Psoas muscle (tissue), 8 donors: ENCODE results near the gene RPL35. TPM values are rescaled to one million over a fixed set of nuclear protein-coding genes. Genes with fewer than 3 reads are reported as not detected.
"Not testable (repeated sequence)": the region's sequence is repeated elsewhere in the genome, so short reads cannot be mapped to it uniquely, and the experiment has no call there.

Source experiments
- ATAC-seq, 4 donors: fragments of 200-7000 bp; cut with Tn5 transposase; one replicate each; pipeline ENCODE4 v1.9.1; 2020; ENCODE audit warnings: moderate library complexity in 3 of 4, mild to moderate bottlenecking in 2 of 4
- DNase-seq, 2 donors: peaks; one replicate each; pipeline ENCODE4 v3.0.0-alpha.2; 2020
- H3K27ac ChIP-seq: fragments of 200-600 bp; one replicate; pipeline ENCODE4 v1.8.0; 2022
- H3K27me3 ChIP-seq, 3 donors: fragments of 200-600 bp in 1 of 3; one replicate each; pipeline versions ENCODE4 v1.6.1 to v1.8.0; 2013 to 2022; ENCODE audit warnings: low read length in 2 of 3, mild to moderate bottlenecking in 2 of 3, moderate library complexity in 1 of 3; ENCODE audit not compliant: insufficient read depth in 3 of 3
- H3K36me3 ChIP-seq, 2 donors: fragments of 200-600 bp in 1 of 2; one replicate each; pipeline versions ENCODE4 v1.6.1 to v1.8.0; 2013 to 2022; ENCODE audit warnings: low read depth in 1 of 2, mild to moderate bottlenecking in 1 of 2, moderate library complexity in 1 of 2; ENCODE audit not compliant: insufficient read depth in 1 of 2
- H3K4me1 ChIP-seq: fragments of 200-600 bp; one replicate; pipeline ENCODE4 v1.8.0; 2022
- H3K4me3 ChIP-seq: fragments of 200-600 bp; one replicate; pipeline ENCODE4 v1.8.0; 2022; ENCODE audit warnings: mild to moderate bottlenecking
- H3K9me3 ChIP-seq: fragments of 200-600 bp; one replicate; pipeline ENCODE4 v1.8.0; 2022
- WGBS, 3 donors: extraction: QIAGEN DNeasy Blood & Tissue Kit; methylation state at CpG; one replicate each; pipeline versions ENCODE4 v1.1.6 to v1.1.7; 2013; 5-methylcytosine and 5-hydroxymethylcytosine counted together
- intact Hi-C, 2 donors: fragments of 100-400 bp; cut with DNase I; formaldehyde crosslinking; loops; one replicate each; pipeline versions ENCODE4 v1.11.0 to v1.14.2; 2022
- polyA plus RNA-seq, 3 donors: library from polyadenylated mRNA; stranded (reverse); fragments of 200-250 nt; gene quantifications; one replicate each; pipeline ENCODE4 v1.2.3, GENCODE V29; 2013
- total RNA-seq, 4 donors: library from RNA; stranded (reverse); fragmentation: NEBNext Ultra II Directional in 2 of 4; extraction: Animal tissue kit (Norgen Biotek cat#: 25700) in 2 of 4; gene quantifications; one replicate each; pipeline versions ENCODE4 v1.2.1 to v1.2.4, GENCODE V29; 2021 to 2023
- TF ChIP-seq, protein P1 (sequence below): fragments of 200-600 bp; IDR thresholded peaks from one replicate; pipeline ENCODE4 v1.8.0; 2022; ENCODE audit warnings: antibody characterized with exemption
- donor health status: healthy with polysubstance abuse.
- donor health status: DM: no; HTN: no; CAD: no; lungs with moderate emphysema.
- donor health status: Bipolar disorder and iron deficiency.
- donor health status: healthy.
- donor health status: DM: yes; HTN: yes; CAD: no.
- donor health status: DM: no; HTN: no; CAD: no.
- donor health status: DM: no; HTN: no; CAD: no.
- donor health status: DM: yes; HTN: yes; CAD: no.

The RPL35 gene
- total and polyA plus RNA-seq, 7 donors, result 994 to 4,666 (median 1,307) TPM

DNA sequence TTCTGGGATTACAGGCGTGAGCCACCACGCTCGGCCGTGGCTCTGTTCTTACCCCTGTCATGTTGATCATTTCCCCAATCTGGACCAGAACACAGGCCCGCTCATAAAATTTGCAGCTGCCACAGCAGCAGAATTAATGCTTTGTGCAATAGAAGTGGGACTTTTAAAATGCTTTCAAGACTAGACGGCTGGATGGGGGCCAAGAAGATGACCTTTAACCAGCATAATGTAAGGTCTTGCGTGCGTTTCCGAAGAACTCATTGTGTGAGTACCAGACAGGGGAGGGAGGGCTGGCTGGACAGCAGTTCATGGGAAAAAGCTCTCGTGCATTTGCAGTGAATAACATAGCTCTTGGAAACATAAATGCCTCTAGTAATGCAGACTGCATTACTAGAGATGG is 12.0 kb downstream of the RPL35 start:
- 33 to 51% (median 35%) methylated on average over 10 of the region's 10 CpGs for WGBS, 3 donors
- H3K4me1 ChIP-seq, result peaks cover 14% of the 10 kb centered on the region
- TF ChIP-seq, protein P1, sequence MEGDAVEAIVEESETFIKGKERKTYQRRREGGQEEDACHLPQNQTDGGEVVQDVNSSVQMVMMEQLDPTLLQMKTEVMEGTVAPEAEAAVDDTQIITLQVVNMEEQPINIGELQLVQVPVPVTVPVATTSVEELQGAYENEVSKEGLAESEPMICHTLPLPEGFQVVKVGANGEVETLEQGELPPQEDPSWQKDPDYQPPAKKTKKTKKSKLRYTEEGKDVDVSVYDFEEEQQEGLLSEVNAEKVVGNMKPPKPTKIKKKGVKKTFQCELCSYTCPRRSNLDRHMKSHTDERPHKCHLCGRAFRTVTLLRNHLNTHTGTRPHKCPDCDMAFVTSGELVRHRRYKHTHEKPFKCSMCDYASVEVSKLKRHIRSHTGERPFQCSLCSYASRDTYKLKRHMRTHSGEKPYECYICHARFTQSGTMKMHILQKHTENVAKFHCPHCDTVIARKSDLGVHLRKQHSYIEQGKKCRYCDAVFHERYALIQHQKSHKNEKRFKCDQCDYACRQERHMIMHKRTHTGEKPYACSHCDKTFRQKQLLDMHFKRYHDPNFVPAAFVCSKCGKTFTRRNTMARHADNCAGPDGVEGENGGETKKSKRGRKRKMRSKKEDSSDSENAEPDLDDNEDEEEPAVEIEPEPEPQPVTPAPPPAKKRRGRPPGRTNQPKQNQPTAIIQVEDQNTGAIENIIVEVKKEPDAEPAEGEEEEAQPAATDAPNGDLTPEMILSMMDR, result no peak
- no peaks in the 10 kb centered on the region for H3K27me3 ChIP-seq
- no peaks in the 10 kb centered on the region for H3K9me3 ChIP-seq
- DNase-seq (no peak), ATAC-seq (no peak)
- H3K4me3 ChIP-seq, result no peak overlapping the region
- H3K27ac ChIP-seq, result no peak overlapping the region
- intact Hi-C loops, result no loop called here
- H3K36me3 ChIP-seq, result no peaks in the 10 kb centered on the region

DNA sequence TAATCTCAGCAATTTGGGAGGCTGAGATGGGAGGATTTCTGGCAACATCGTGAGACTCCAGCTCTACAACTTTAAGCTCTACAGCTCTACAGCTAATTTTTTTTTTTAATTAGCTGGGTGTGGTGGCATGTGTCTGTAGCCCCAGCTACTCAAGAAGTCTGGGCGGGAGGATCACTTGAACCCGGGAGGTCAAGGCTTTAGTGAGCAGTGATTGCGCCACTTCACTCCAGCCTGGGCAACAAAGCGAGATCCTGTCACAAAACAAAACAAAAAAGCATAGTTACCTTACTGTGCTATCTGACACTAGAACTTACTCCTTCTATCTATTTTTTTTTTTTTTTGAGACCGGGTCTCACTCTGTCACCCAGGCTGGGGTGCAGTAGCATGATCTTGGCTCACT is 14.8 kb downstream of the RPL35 start:
- Histone ChIP-seq H3K36me3 (no peaks in the 10 kb centered on the region), H3K9me3 (no peaks in the 10 kb centered on the region), H3K4me3 (no peak overlapping the region), H3K27me3 (no peaks in the 10 kb centered on the region), H3K27ac (no peak overlapping the region), H3K4me1 (peaks cover under 1% of the 10 kb centered on the region)
- 84 to 97% (median 96%) methylated on average over 6 of the region's 6 CpGs for WGBS, 3 donors
- DNase-seq (no peak), ATAC-seq (no peak)
- TF ChIP-seq, protein P1, result no peak
- intact Hi-C loops, result no loop called here

DNA sequence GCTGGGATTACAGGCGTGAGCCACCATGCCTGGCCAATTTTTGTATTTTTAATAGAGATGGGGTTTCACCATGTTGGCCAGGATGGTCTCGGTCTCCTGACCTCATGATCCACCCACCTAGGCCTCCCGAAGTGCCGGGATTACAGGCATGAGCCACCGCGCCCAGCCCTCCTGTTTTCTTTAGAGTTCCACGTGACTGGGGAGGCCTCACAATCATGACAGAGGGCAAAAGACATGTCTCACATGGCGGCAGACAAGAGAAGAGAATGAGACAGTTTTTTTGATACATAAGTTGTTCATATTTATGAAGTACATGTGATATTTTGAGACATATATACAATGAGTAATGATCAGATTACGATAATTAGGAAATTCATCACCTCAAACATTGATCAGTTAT is 15.3 kb downstream of the RPL35 start:
- H3K9me3 ChIP-seq, H3K36me3 ChIP-seq, H3K27ac ChIP-seq, H3K27me3 ChIP-seq, DNase-seq, ATAC-seq, H3K4me1 ChIP-seq, H3K4me3 ChIP-seq, intact Hi-C loops: not testable (repeated sequence)
- WGBS, 3 donors, result 93 to 98% (median 98%) methylated on average over 9 of the region's 9 CpGs

DNA sequence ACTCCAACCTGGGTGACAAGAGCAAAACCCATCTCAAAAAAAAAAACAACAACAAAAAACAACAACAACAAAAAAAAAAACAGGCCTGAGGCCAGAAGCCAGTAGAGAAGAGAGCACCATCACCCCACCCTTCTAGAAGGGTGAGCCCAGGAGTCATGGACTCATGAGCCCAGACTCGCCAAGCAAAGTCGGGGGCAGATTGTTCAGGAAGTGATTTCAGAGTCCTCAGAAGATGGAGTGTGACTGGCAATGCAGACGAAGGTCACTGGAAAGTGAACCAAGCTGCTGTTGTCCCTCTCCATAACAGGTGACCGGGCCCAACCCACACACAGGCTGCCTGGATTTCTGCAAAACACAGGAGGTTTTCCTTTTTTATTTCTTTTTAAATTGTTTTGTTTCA is 17.5 kb downstream of the RPL35 start:
- 57 to 68% (median 59%) methylated on average over 4 of the region's 4 CpGs for WGBS, 3 donors
- Histone ChIP-seq H3K36me3 (no peaks in the 10 kb centered on the region), H3K9me3 (no peaks in the 10 kb centered on the region), H3K4me3 (no peak overlapping the region), H3K27me3 (no peaks in the 10 kb centered on the region), H3K4me1 (peaks cover 8% of the 10 kb centered on the region), H3K27ac (no peak overlapping the region)
- ATAC-seq (no peak), DNase-seq (no peak)
- intact Hi-C loops, result no loop called here
- TF ChIP-seq, protein P1, result no peak

DNA sequence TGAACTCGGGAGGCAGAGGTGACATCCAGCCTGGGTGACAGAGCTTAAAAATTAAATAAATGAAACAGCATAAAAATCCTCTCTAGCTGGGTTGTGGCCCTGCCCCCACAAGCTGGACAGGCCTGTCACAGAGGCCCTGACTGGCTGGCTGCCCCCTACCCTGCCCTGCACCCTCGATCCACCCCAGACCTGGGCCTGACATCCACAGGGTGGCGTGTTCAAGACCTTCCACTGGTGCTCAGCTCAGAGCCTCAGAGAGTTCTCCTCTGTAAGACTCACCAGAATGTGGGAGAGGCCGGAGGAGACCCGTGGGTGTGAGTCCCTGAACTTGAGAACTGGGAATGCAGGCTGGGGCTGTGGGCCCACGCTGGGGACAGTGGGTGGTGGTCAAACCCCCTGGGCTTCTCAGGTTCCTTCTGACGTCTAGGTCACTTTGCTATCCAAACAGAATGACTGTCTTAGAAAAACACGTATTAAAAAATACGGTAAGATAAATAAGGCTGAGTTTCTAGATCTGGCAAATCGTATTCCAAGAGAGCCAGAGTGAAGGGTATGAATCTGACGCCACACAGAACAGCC is 18.2 kb downstream of the RPL35 start:
- H3K9me3 ChIP-seq, result no peaks in the 10 kb centered on the region
- no peaks in the 10 kb centered on the region for H3K27me3 ChIP-seq
- H3K36me3 ChIP-seq, result no peaks in the 10 kb centered on the region
- H3K4me3 ChIP-seq, result no peak overlapping the region
- 81 to 85% (median 85%) methylated on average over 11 of the region's 11 CpGs for WGBS, 3 donors
- H3K27ac ChIP-seq, result no peak overlapping the region
- DNase-seq, result no peak
- peaks cover 8% of the 10 kb centered on the region for H3K4me1 ChIP-seq
- intact Hi-C loops, result no loop called here
- ATAC-seq, result no peak
- TF ChIP-seq, protein P1, result no peak
